Endothelial cell of umbilical vein (primary cell): ENCODE measurements around the gene ASB14. TPM values are rescaled to one million over a fixed set of nuclear protein-coding genes. Genes with fewer than 3 reads are reported as not detected.

Experiments
- BruUV-seq: library from RNA; stranded (reverse); fragments of 400-500 nt; replicated peaks from 2 replicates; lab custom pipeline; 2021; lab: Mats Ljungman, UMichigan
- CTCF ChIA-PET: fragments of 300-600, 350-600 bp; sonication (Branson Sonifier 250); formaldehyde crosslinking; loops from one replicate; lab custom pipeline; 2021; ENCODE audit warnings: antibody characterized with exemption, inconsistent platforms; lab: Charles Lee
- POLR2A ChIA-PET: fragments of 300-600, 350-600 bp; sonication (Branson Sonifier 250); formaldehyde crosslinking; loops from one replicate; lab custom pipeline; 2021; ENCODE audit warnings: antibody characterized with exemption, inconsistent platforms; lab: Charles Lee
- DNase-seq: peaks from one replicate; pipeline ENCODE4 v3.0.0-alpha.2; 2011; ENCODE audit warnings: low read depth, low spot score
- FAIRE-seq: peaks from 2 replicates; lab custom pipeline; 2011; peaks lifted over from hg19 to GRCh38; lab: Jason Lieb, UNC
- H2AFZ ChIP-seq: 2 replicates; pipeline ENCODE4 v1.6.0; 2012; ENCODE audit warnings: low read depth, low read length, control low read depth, inconsistent platforms
- H3K27ac ChIP-seq: 2 replicates; pipeline ENCODE4 v1.5.1; 2011; ENCODE audit warnings: low read depth, mild to moderate bottlenecking, control low read depth, low read length, moderate library complexity; ENCODE audit not compliant: insufficient read depth
- H3K27me3 ChIP-seq, 2 experiments: 2 replicates each; pipeline versions ENCODE4 v1.6.0 to v1.6.1; 2011; ENCODE audit warnings: low read length in 2 of 2, mixed read lengths in 1 of 2; ENCODE audit not compliant: control insufficient read depth in 2 of 2, insufficient read depth in 2 of 2
- H3K36me3 ChIP-seq, 2 experiments: 2 replicates in 1 of 2; 3 replicates in 1 of 2; pipeline ENCODE4 v1.5.1; 2011; ENCODE audit warnings: low read length in 2 of 2, mild to moderate bottlenecking in 1 of 2, moderate library complexity in 1 of 2; ENCODE audit not compliant: control insufficient read depth in 2 of 2, insufficient read depth in 2 of 2; ENCODE audit errors: extremely low read depth in 1 of 2
- H3K4me1 ChIP-seq: 3 replicates; pipeline ENCODE4 v1.5.1; 2011; ENCODE audit warnings: mild to moderate bottlenecking, low read length; ENCODE audit not compliant: control insufficient read depth, insufficient read depth; ENCODE audit errors: extremely low read depth
- H3K4me2 ChIP-seq: 2 replicates; pipeline ENCODE4 v1.6.1; 2011; ENCODE audit warnings: low read length, control low read depth, mixed read lengths; ENCODE audit not compliant: insufficient read depth
- H3K4me3 ChIP-seq, 3 experiments: fragments of 200-600 bp in 1 of 3; sonication (generic), shearing (Covaris generic) in 1 of 3; replicated peaks in 1 of 3; 2 replicates each; pipeline ENCODE4 v1.5.1; 2011 to 2016; ENCODE audit warnings: control low read depth in 3 of 3, low read length in 3 of 3, mild to moderate bottlenecking in 2 of 3, inconsistent platforms in 1 of 3, low read depth in 1 of 3, moderate library complexity in 1 of 3; ENCODE audit not compliant: insufficient read depth in 1 of 3
- H3K79me2 ChIP-seq: 2 replicates; pipeline ENCODE4 v1.6.0; 2012; ENCODE audit warnings: low read length, inconsistent platforms; ENCODE audit not compliant: control insufficient read depth, insufficient read depth
- H3K9ac ChIP-seq: replicated peaks from 2 replicates; pipeline ENCODE3; 2011; ENCODE audit warnings: low read length, control low read depth; ENCODE audit not compliant: insufficient read depth; ENCODE audit errors: extremely low read depth
- H3K9me1 ChIP-seq: replicated peaks from 3 replicates; pipeline ENCODE4 v1.6.0; 2011; ENCODE audit warnings: mild to moderate bottlenecking, low read length; ENCODE audit not compliant: control insufficient read depth, insufficient read depth; ENCODE audit errors: extremely low read depth
- H3K9me3 ChIP-seq: replicated peaks from 2 replicates; pipeline ENCODE4 v1.5.1; 2012; ENCODE audit warnings: low read length, inconsistent platforms; ENCODE audit not compliant: control insufficient read depth, insufficient read depth
- H4K20me1 ChIP-seq: replicated peaks from 2 replicates; pipeline ENCODE3; 2011; ENCODE audit warnings: mild to moderate bottlenecking, low read length; ENCODE audit not compliant: control insufficient read depth, insufficient read depth; ENCODE audit errors: extremely low read depth
- EZH2 ChIP-seq: IDR thresholded peaks from 2 replicates; pipeline ENCODE4 v1.6.1; 2012; ENCODE audit warnings: borderline replicate concordance, low read depth, mild to moderate bottlenecking, moderate library complexity, low read length, inconsistent platforms; ENCODE audit not compliant: severe bottlenecking
- FOS ChIP-seq: IDR thresholded peaks from 2 replicates; pipeline ENCODE4 v1.6.1; 2011; ENCODE audit warnings: mild to moderate bottlenecking, low read length, moderate library complexity, borderline replicate concordance; ENCODE audit not compliant: insufficient read depth
- GATA2 ChIP-seq: IDR thresholded peaks from 2 replicates; pipeline ENCODE4 v1.7.0; 2011; ENCODE audit warnings: low read depth, mild to moderate bottlenecking, moderate library complexity, mixed read lengths, low read length; ENCODE audit not compliant: insufficient read length, insufficient read depth
- JUN ChIP-seq: IDR thresholded peaks from 2 replicates; pipeline ENCODE4 v1.6.1; 2011; ENCODE audit warnings: borderline replicate concordance, low read depth; ENCODE audit not compliant: insufficient read length, insufficient read depth
- MYC ChIP-seq: IDR thresholded peaks from one replicate; pipeline ENCODE4 v1.6.1; 2011; ENCODE audit warnings: mild to moderate bottlenecking, low read depth, low read length
- POLR2A ChIP-seq: IDR thresholded peaks from 2 replicates; pipeline ENCODE4 v1.6.1; 2012; ENCODE audit warnings: low read depth, mild to moderate bottlenecking, control low read depth, low read length
- POLR2AphosphoS5 ChIP-seq: IDR thresholded peaks from 2 replicates; pipeline ENCODE4 v1.6.1; 2012; ENCODE audit warnings: low read depth, mild to moderate bottlenecking, control low read depth, low read length, moderate library complexity; ENCODE audit not compliant: insufficient read depth
- dilution Hi-C: fragments of 300-500 bp; cut with MboI; formaldehyde crosslinking; loops from one replicate; pipeline ENCODE4 v1.15.0; 2019; ENCODE audit warnings: low sequenced_read_pairs; ENCODE audit not compliant: extremely low pct_ligation_motif_present
- intact Hi-C: fragments of 100-400 bp; cut with micrococcal nuclease; formaldehyde crosslinking; loops from one replicate; pipeline ENCODE4 v1.10.0; 2022
- polyA plus RNA-seq, 4 experiments: library from polyadenylated mRNA; depleted of rRNA in 3 of 4; stranded (reverse) in 3 of 4; unstranded in 1 of 4; fragments of >200 nt; gene quantifications; 2 replicates each; pipeline versions ENCODE4 v1.2.1 to v1.2.3, GENCODE V29; 2011 to 2012; ENCODE audit warnings: missing spikeins in 1 of 4
- total RNA-seq: library from RNA; stranded (reverse); gene quantifications from 2 replicates; pipeline ENCODE4 v1.2.3, GENCODE V29; 2021
- TF ChIP-seq, protein P1 (sequence below), 2 donors: IDR thresholded peaks; 1 replicate in 1 of 2; 2 replicates in 1 of 2; pipeline ENCODE4 v1.5.1; 2011; ENCODE audit warnings: low read length in 2 of 2, mild to moderate bottlenecking in 2 of 2, moderate library complexity in 2 of 2, control low read depth in 1 of 2, inconsistent platforms in 1 of 2, low read depth in 1 of 2; ENCODE audit not compliant: insufficient read depth in 1 of 2; ENCODE audit errors: extremely low read depth in 1 of 2
- TF ChIP-seq, protein P2 (sequence below): IDR thresholded peaks from 2 replicates; pipeline ENCODE4 v1.6.1; 2011; ENCODE audit not compliant: insufficient read depth, insufficient read length

ASB14 gene
- total and polyA plus RNA-seq, 2 donors (not counting 3 experiments of a cell fraction or from before 2014, with no cell fraction given), result 0.01 TPM; not detected in 1

DNA sequence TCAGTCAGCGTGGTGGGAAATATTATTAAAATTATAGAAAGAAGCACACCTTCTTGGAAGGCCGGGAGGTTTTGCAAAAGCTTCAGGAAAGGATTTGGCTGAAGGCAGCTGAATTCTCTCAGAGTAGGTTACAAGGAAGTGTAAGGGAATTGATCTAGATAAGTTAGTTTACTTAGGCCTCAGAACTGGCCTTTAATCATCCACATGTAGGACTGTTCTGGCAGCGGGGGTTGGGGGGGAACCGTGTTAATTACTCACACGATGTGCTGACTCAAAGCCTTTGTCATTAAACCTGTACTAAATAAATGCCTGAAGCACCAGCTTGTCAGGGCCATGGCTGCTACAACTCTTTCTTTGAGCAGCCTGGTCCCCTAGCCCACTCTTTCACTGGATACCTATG, 12.8 kb downstream of the ASB14 start:
- no TSS peak for BruUV-seq
- TF ChIP-seq MYC (no peak), GATA2 (peak; percentile 72), POLR2A (no peak), FOS (peak; percentile 37)
- Histone ChIP-seq H3K9me3 (no peaks in the 10 kb centered on the region), H3K9me1 (no peaks in the 10 kb centered on the region), H3K4me1 (peaks cover 8% of the 10 kb centered on the region), H3K4me2 (no peak overlapping the region), H3K79me2 (no peaks in the 10 kb centered on the region), H3K9ac (no peak overlapping the region), H3K4me3 (no peak overlapping the region), H3K27ac (no peak overlapping the region), H2AFZ (no peak overlapping the region), H4K20me1 (no peaks in the 10 kb centered on the region), H3K27me3 (no peaks in the 10 kb centered on the region), H3K36me3 (no peaks in the 10 kb centered on the region)
- dilution Hi-C loops (no loop called here), intact Hi-C loops (no loop called here)
- ChIA-PET CTCF (interaction anchor here (0.6 kb wide), 1 partner anchor 204 kb away, joined by 3 read pairs; no protein-coding TSS in a partner anchor), POLR2A (no interaction called here)
- no peak for FAIRE-seq
- DNase-seq, result peak; percentile 22

DNA sequence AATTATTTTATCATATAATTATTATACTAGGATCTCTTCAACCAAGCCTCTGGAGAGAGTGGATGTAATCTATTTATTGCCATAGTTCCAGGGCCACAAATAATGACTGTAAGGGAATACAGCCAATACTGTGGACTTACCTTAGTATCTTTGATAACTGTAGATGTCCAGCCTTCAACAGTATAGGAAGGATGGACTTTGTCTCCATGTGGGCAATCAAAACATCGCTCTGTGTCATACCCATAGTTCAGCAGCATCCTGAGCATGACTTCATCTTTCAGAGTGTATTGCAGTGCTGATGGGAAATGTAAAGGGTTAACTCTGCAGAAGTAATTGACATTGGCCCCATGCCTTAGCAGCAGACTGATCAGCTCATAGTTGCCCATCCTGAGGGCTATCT, 14.2 kb downstream of the ASB14 start:
- H3K36me3 ChIP-seq, result no peaks in the 10 kb centered on the region
- CTCF ChIA-PET, result no interaction called here
- peaks cover 8% of the 10 kb centered on the region for H3K4me1 ChIP-seq
- no peaks in the 10 kb centered on the region for H4K20me1 ChIP-seq
- no peak overlapping the region for H3K27ac ChIP-seq
- DNase-seq, result no peak
- no peaks in the 10 kb centered on the region for H3K9me3 ChIP-seq
- no peaks in the 10 kb centered on the region for H3K79me2 ChIP-seq
- no TSS peak for BruUV-seq
- no peak for FAIRE-seq
- POLR2A ChIA-PET, result no interaction called here
- TF ChIP-seq, protein P1, sequence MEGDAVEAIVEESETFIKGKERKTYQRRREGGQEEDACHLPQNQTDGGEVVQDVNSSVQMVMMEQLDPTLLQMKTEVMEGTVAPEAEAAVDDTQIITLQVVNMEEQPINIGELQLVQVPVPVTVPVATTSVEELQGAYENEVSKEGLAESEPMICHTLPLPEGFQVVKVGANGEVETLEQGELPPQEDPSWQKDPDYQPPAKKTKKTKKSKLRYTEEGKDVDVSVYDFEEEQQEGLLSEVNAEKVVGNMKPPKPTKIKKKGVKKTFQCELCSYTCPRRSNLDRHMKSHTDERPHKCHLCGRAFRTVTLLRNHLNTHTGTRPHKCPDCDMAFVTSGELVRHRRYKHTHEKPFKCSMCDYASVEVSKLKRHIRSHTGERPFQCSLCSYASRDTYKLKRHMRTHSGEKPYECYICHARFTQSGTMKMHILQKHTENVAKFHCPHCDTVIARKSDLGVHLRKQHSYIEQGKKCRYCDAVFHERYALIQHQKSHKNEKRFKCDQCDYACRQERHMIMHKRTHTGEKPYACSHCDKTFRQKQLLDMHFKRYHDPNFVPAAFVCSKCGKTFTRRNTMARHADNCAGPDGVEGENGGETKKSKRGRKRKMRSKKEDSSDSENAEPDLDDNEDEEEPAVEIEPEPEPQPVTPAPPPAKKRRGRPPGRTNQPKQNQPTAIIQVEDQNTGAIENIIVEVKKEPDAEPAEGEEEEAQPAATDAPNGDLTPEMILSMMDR (IDR thresholded peaks at IDR 0.05; ENCODE audit: extremely low read depth in 1 of 2, insufficient read depth in 1 of 2, low read depth in 1 of 2, low read length in 2 of 2), result no peak
- TF ChIP-seq GATA2 (no peak), POLR2A (no peak), FOS (no peak), POLR2AphosphoS5 (no peak), EZH2 (no peak), JUN (no peak), MYC (no peak)
- TF ChIP-seq, protein P2, sequence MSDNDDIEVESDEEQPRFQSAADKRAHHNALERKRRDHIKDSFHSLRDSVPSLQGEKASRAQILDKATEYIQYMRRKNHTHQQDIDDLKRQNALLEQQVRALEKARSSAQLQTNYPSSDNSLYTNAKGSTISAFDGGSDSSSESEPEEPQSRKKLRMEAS, result no peak
- H2AFZ ChIP-seq, result no peak overlapping the region
- H3K4me2 ChIP-seq, result no peak overlapping the region
- intact Hi-C loops, result no loop called here
- H3K9me1 ChIP-seq, result no peaks in the 10 kb centered on the region
- no peaks in the 10 kb centered on the region for H3K27me3 ChIP-seq
- no peak overlapping the region for H3K9ac ChIP-seq
- dilution Hi-C loops, result no loop called here
- no peak overlapping the region for H3K4me3 ChIP-seq
